Measurements from ENCODE around the gene YBX1. TPM values are rescaled to one million over a fixed set of nuclear protein-coding genes. Genes with fewer than 3 reads are reported as not detected.

Gene YBX1
- total RNA-seq, 4 donors from 2014 or later = 227 to 358 (median 293) TPM

GRCh38 chr1:42737257-42737656, 55.0 kb downstream of the YBX1 start:
- WGBS, 2 donors = 27 to 34% methylated on average over 5 of the region's 5 CpGs
- peak in 1 of 2 donors; percentile 86 for DNase-seq (ENCODE audit: low spot score in 2 of 2)
- intact Hi-C loops (cut with DNase I; ENCODE audit: low total_unique reads) = no loop called here
- no peak overlapping the region for H3K4me3 ChIP-seq (ENCODE audit: low read depth, poor library complexity, severe bottlenecking)
- TF ChIP-seq POLR2A (IDR thresholded peaks at IDR 0.05) = no peak
- no peak for TF ChIP-seq CTCF (IDR thresholded peaks at IDR 0.05)

GRCh38 chr1:42737986-42738677, 55.9 kb downstream of the YBX1 start:
- TF ChIP-seq POLR2A (IDR thresholded peaks at IDR 0.05) (no peak), CTCF (IDR thresholded peaks at IDR 0.05) (no peak)
- intact Hi-C loops (cut with DNase I; ENCODE audit: low total_unique reads) = no loop called here
- no peak overlapping the region for H3K4me3 ChIP-seq (ENCODE audit: low read depth, poor library complexity, severe bottlenecking)
- no peak for DNase-seq (ENCODE audit: low spot score in 2 of 2)
- WGBS, 2 donors = 89 to 100% methylated on average over 1 to 21 of the region's 21 CpGs

GRCh38 chr1:42738678-42739226, 56.5 kb downstream of the YBX1 start:
- 71 to 79% methylated on average over 5 to 7 of the region's 8 CpGs for WGBS, 2 donors
- TF ChIP-seq CTCF (IDR thresholded peaks at IDR 0.05) (no peak), POLR2A (IDR thresholded peaks at IDR 0.05) (no peak)
- DNase-seq (ENCODE audit: low spot score in 2 of 2) = no peak
- H3K4me3 ChIP-seq (ENCODE audit: low read depth, poor library complexity, severe bottlenecking) = no peak overlapping the region
- intact Hi-C loops (cut with DNase I; ENCODE audit: low total_unique reads) = no loop called here

GRCh38 chr1:42739753-42740700, 57.8 kb downstream of the YBX1 start, which contains the start of gene CLDN19:
CLDN19 (minus strand) TSS chr1:42740236; CDS start chr1:42740063, 173 bp downstream.
- intact Hi-C loops (cut with DNase I; ENCODE audit: low total_unique reads) = no loop called here
- TF ChIP-seq POLR2A (IDR thresholded peaks at IDR 0.05) (no peak), CTCF (IDR thresholded peaks at IDR 0.05) (no peak)
- 67 to 69% methylated on average over 23 to 26 of the region's 27 CpGs for WGBS, 2 donors
- no peak for DNase-seq (ENCODE audit: low spot score in 2 of 2)
- no peak within 1 kb of the TSS for H3K4me3 ChIP-seq (ENCODE audit: low read depth, poor library complexity, severe bottlenecking)

- no peak overlapping the region for H3K4me3 ChIP-seq (ENCODE audit: low read depth, poor library complexity, severe bottlenecking)
- DNase-seq (ENCODE audit: low spot score in 2 of 2) = no peak
- intact Hi-C loops (cut with DNase I; ENCODE audit: low total_unique reads) = no loop called here
- 84 to 90% methylated on average over 16 to 17 of the region's 19 CpGs for WGBS, 2 donors
- TF ChIP-seq POLR2A (IDR thresholded peaks at IDR 0.05) (no peak), CTCF (IDR thresholded peaks at IDR 0.05) (no peak)
These were observed 58.8 kb downstream of the YBX1 start for GRCh38 chr1:42740851-42741580.
